AG08395 (cell line): Measurements from ENCODE around the gene KANSL1.

ENCODE experiments used
- DNase-seq: peaks from one replicate; pipeline ENCODE4 v3.0.0; 2012; ENCODE audit warnings: mixed read lengths, low spot score

KANSL1 gene

DNA sequence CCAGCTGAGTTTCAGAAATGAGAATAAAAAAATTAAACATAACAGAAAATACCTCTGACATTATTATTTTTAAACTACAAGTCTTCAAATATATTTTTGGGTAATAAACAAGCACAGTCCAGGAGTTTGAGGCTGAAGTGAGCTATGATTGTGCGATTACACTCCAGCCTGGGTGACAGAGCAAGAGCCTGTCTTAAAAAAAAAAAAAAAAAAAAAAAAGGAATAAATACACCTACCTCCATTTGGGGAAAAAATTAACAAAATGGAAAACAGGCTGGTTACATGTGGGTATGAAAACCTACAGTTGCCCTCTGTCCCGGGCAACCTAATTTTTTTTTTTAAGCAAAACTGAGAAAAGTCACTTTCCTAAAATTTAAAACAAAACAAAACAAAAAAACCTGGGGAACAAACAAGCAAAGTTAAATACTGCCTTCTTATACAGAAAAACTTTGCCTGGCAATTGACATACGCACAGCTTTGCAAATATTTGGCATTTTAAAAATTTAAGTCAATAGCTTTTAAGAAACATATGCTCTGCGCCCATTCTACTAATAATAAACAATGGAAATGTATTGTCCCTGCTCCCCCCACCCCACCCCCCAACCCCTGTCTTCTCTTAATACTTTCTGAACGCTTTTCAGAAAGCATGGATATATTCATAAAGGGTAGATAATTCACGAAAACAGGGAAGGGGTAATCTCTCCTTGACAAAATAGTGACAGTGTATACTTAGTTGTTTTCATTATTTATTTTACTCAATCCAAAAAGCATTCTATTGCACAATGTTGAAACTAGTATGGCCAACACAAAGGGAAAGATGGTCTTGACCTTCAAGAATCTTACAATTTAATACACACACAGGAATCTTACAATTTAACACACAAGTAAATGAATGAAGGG lies 112.9 kb downstream of the KANSL1 start:
- no peak for DNase-seq

DNA sequence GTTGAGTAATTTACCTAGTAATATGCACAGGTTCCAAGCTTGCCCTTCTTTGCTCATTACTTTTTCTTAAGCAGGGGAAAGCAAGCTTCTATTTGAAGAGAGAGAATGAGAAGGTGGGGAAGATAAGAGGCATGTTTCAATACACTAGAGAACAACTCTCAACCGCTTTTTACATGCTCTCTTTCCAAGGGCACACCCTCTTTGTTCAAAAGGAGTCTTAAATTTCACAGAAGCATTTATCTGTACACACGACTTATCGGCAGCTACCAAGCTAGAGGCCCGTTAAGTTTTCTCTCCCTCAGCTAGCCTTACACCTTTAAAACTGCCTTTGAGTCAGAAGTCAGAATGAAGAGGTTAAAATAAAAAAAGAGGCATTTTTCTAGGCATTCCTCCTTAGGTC lies 114.6 kb downstream of the KANSL1 start:
- no peak for DNase-seq

- DNase-seq: no peak
Measured at GRCh38 chr17:46074540-46074939, 118.7 kb downstream of the KANSL1 start.

- DNase-seq: peak; percentile 79
Measured at GRCh38 chr17:46072998-46073397, 120.2 kb downstream of the KANSL1 start.

- no peak for DNase-seq
Measured at GRCh38 chr17:46071796-46072195, 121.4 kb downstream of the KANSL1 start.

DNA sequence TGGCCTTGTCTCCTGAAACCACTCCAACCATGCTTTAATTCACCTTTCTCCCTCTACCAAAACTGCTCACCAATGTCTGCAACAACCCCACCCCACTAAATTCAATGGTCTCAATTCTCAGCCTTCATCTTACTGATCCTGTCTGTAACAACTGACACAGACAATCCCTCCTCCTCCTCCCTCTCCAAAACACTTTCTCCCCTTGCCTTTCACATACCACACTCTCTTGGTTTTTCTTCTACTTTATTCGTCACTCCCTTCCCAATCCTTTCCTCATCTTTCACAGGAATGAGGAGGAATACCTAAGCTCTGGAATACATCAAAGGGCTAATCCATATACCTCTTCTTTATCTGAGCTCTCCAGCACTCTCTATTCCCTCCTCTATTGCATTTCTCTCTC lies 128.8 kb downstream of the KANSL1 start:
- DNase-seq: no peak

- DNase-seq: peak; percentile 85
Measured at GRCh38 chr17:46063241-46063640, 130.0 kb downstream of the KANSL1 start.

DNA sequence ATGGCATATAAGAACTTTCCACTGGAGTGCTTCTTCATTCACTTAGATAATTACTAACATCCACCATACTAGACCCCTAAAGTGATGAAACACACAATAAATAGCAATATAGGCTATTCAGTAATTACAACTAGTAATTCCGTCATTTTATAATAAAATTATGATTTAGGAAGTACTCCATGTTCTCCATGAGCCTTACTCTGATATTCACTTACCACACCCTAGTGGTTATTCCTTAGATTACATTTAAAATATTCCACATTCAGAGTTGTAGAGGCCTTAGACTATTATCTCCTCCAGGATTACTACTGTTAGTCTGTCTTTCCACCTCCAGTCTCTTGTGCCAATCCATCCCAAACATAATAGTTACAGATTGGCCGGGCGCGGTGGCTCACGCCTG lies 131.8 kb downstream of the KANSL1 start:
- peak; percentile 23 for DNase-seq

- no peak for DNase-seq
Measured at GRCh38 chr17:46060461-46060860, 132.8 kb downstream of the KANSL1 start.

DNA sequence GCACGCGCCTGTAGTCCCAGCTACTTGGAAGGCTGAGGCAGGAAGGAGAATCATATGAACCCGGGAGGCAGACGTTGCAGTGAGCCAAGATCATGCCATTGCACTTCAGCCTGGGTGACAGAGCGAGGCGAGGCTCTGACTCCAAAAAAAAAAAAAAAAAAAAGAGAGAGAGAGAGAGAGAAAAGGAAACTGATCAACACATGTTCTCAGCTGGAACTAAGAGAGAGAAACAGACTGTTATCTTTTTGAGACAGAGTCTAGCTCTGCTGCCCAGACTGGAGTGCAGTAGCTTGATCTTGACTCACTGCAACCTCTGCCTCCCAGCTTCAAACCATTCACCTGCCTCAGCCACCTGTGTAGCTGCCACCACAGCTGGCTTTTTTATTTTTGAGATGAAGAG lies 133.7 kb downstream of the KANSL1 start:
- DNase-seq: no peak

- DNase-seq: no peak
Measured at GRCh38 chr17:46057366-46057765, 135.9 kb downstream of the KANSL1 start.

DNA sequence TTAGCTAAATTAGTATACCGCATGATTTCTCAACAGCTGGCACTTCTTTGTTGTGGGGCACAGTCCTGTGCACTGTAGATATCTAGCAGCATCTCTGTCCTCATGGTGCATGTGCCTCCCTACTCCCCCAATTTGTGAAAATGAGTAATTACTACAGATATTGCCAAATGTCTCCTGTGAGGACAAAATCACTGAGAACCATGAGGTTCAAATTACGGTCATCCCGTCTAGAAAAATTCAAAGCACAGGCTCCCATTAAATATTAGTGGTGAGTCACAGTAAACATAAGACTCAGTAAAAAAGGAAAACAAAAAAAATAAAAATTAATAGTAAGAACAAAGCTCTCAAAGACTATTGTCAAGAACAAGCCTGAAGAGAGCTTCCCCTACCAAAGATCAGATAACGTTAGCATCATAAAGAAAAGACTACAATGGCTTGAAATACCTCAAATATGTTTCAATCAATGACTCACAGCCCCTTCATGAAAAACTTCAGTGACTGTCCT lies 136.4 kb downstream of the KANSL1 start:
- peak; percentile 47 for DNase-seq

DNA sequence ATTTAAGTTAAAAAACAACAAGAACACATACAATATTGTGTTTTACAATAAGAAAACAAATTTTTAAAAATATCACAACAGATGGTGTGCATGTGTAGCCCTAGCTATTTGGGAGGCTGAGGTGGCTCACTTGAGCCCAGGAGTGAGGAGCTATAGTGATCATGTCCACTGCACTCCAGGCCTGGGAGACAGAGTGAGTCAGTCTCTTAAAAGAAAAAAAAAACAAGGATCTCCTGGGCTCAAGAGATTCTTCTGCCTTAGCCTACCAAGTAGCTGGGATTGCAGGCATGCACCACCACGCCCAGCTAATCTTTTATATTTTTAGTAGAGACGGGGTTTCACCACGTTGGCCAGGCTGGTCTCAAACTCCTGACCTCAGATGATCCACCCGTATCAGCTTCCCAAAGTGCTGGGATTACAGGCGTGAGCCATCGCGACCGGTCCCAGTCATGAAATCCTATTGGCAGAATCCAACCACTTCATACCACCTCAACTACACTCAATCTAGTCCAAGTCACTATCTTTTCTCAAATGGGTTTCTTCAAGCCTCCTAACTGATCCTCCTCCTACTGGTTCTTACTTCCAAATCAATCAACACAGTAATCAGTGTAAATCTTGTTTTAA lies 139.2 kb downstream of the KANSL1 start:
- peak; percentile 9 for DNase-seq

- no peak for DNase-seq
Measured at GRCh38 chr17:46049656-46050055, 143.6 kb downstream of the KANSL1 start.

- no peak for DNase-seq
Measured at GRCh38 chr17:46047856-46048255, 145.4 kb downstream of the KANSL1 start.

DNA sequence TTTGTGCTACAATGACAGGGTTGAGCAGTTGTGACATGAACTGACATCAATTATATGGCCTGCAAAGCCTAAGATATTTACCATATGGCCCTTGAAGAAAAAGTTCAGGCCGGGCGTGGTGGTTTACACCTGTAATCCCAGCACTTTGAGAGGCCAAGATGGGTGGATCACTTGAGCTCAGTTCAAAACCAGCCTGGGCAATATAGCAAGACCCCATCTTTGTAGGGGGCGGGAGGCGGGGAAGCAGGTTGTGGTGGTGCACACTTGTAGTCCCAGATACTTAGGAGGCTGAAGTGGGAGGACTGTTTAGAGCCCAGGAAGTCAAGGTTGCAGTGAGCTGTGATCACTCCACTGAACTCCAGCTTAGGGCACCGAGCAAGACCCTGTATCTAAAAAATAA lies 145.8 kb downstream of the KANSL1 start:
- no peak for DNase-seq

GRCh38 chr17:46046957-46047356 lies 146.3 kb downstream of the KANSL1 start:
- DNase-seq: no peak

DNA sequence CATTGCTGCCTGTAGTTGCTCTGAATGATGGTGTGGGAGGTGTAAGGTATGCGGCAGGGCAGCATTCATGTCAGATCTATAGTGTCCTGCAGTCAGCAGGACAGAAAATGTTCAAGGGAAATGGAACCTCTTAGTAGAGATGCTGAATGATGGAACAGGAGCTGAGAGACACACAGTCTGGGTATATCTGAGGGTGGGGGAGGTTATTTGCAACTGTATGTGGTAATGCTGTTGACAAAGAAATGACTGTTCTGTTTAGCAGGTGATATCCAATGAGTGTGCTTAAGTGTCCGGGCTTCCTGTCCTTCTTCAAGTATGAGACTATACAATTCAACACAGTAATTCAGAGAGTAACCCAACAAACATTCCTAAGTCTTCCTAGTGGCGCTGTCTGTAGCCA lies 147.6 kb downstream of the KANSL1 start:
- DNase-seq: no peak

DNA sequence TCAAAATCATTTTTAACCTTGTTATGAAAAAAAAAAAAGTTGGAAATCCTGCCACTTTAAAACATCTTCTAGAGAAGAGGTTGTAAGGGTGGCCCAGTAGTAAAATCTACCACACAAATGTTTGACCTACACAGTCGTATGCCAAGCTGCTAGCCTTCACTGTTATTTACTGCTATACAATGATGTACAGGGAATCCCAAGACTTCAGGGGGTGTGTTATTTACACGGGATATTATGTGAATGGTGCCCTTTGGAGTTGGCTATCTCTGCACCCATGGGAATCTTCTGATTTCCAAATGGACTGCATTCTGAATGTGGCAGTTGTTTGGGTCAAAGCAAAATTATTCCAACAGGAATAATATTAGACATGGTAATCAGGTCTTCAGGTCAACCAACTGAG lies 148.2 kb downstream of the KANSL1 start:
- no peak for DNase-seq

DNA sequence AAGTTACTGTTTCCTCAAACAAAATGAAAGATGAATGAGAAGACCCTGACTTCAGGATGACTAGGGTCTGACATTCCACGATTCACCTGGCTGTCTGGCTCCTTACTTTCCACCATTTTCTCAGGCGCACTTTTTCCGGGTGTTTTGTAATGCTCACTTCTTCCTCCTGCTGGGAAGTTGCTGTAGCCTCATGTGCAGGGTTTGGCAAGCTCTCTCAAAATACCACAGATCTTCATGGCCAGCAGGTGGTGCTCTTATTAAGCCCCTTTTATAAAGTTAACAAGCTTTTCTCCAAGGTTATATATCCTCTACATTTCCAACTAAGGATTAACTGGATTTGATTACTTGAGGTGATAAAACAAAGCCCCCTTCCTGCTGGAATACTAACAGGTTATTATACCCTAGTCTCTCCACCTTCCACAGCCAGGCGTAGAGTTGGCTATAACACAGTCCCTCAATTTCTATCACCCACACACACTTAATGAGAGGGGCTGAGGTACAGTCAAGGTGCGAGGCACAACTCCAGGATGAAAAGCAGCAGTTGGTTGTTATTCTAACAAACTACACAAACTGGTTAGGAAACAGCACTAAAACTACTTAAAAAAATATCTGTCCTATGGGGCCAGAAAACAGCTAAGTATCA lies 148.8 kb downstream of the KANSL1 start:
- DNase-seq: peak; percentile 87

DNA sequence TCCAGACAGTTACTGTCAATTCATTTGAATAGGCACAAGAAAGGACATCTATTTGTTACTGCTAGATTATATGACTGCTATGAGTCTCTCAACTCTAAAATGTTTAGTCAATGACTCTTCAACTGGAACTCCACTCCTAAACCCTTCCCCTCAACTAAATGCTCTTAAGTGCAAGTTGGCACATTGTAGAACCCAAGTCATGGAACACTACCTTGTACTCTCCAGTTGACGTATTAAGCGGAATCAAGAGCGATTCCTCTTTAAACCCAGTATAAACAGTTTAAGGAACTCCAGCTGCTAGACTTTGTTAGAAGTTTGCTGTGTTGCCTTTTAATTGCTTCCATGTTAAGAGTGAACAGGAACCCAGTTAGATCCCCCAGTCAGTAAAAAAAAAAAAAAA lies 149.6 kb downstream of the KANSL1 start:
- DNase-seq: no peak

GRCh38 chr17:46042925-46043324 lies 150.3 kb downstream of the KANSL1 start:
- DNase-seq: no peak

- DNase-seq: no peak
Measured at GRCh38 chr17:46042246-46042645, 151.0 kb downstream of the KANSL1 start.
